HCT116 (cell line): ENCODE results near the gene NFKBIZ. TPM values are rescaled to one million over a fixed set of nuclear protein-coding genes. Genes with fewer than 3 reads are reported as not detected.

Experiments
- ATAC-seq: fragments of 200-7000 bp; cut with Tn5 transposase; 2 replicates; pipeline ENCODE4 v1.9.1; 2020; ENCODE audit warnings: mild to moderate bottlenecking, moderate library complexity
- BruUV-seq: library from RNA; stranded (reverse); fragments of 400-500 nt; replicated peaks from 2 replicates; lab custom pipeline; 2021; lab: Mats Ljungman, UMichigan
- CTCF ChIA-PET: fragments of 300-600 bp; sonication (Branson Sonifier 250); formaldehyde crosslinking; loops from one replicate; lab custom pipeline; 2021; ENCODE audit warnings: antibody characterized with exemption; lab: Charles Lee
- POLR2A ChIA-PET: fragments of 300-600, 350-600 bp; sonication (Branson Sonifier 250); formaldehyde crosslinking; loops from one replicate; lab custom pipeline; 2021; ENCODE audit warnings: antibody characterized with exemption; lab: Charles Lee
- RAD21 ChIA-PET, 2 experiments: fragments of 300-600 bp; sonication (Branson Sonifier 250); formaldehyde crosslinking; loops; one replicate each; lab custom pipeline; 2023; ENCODE audit warnings: low total read pairs in 2 of 2; ENCODE audit not compliant: uncharacterized antibody in 2 of 2, unreplicated experiment in 2 of 2, low non-redundant PET in 1 of 2; lab: Charles Lee
- DNase-seq: peaks from one replicate; pipeline ENCODE4 v3.0.0-alpha.2; 2010; ENCODE audit warnings: low read depth, low spot score
- H2AFZ ChIP-seq: fragments of 200-600 bp; shearing (Covaris generic), sonication (generic); 2 replicates; pipeline ENCODE4 v1.6.1; 2017; ENCODE audit warnings: low read depth, mixed run types, mixed read lengths, antibody characterized with exemption, low read length; ENCODE audit not compliant: poor library complexity, severe bottlenecking
- H3K27ac ChIP-seq: 2 replicates; pipeline ENCODE4 v1.5.1; 2012; ENCODE audit warnings: low read depth, low read length
- H3K27me3 ChIP-seq: fragments of 200-600 bp; sonication (generic); 2 replicates; pipeline ENCODE4 v1.6.1; 2016; ENCODE audit warnings: mixed run types, low read length, mixed read lengths; ENCODE audit not compliant: insufficient read depth
- H3K36me3 ChIP-seq, 2 experiments: fragments of 200-500 bp in 1 of 2; fragments of 200-600 bp in 1 of 2; sonication (Bioruptor generic) in 1 of 2; sonication (generic) in 1 of 2; 2 replicates each; pipeline versions ENCODE4 v1.5.1 to v1.6.1; 2014 to 2016; ENCODE audit warnings: low read length in 2 of 2, inconsistent platforms in 1 of 2, mixed read lengths in 1 of 2, mixed run types in 1 of 2; ENCODE audit not compliant: insufficient read depth in 2 of 2, control insufficient read depth in 1 of 2
- H3K4me1 ChIP-seq, 2 experiments: fragments of 200-600 bp in 1 of 2; sonication (generic) in 1 of 2; 2 replicates each; pipeline versions ENCODE4 v1.5.1 to v1.6.1; 2012 to 2017; ENCODE audit warnings: low read length in 2 of 2, inconsistent platforms in 1 of 2, mild to moderate bottlenecking in 1 of 2, mixed read lengths in 1 of 2, mixed run types in 1 of 2, moderate library complexity in 1 of 2; ENCODE audit not compliant: insufficient read depth in 2 of 2, control insufficient read depth in 1 of 2
- H3K4me2 ChIP-seq: fragments of 200-600 bp; sonication (generic); 2 replicates; pipeline ENCODE4 v1.6.1; 2017; ENCODE audit warnings: mixed run types, low read length, mixed read lengths
- H3K4me3 ChIP-seq, 2 experiments: fragments of 200-600 bp in 1 of 2; sonication (generic) in 1 of 2; replicated peaks in 1 of 2; 2 replicates each; pipeline ENCODE4 v1.5.1; 2011 to 2016; ENCODE audit warnings: low read length in 2 of 2, control low read depth in 1 of 2, low read depth in 1 of 2, mild to moderate bottlenecking in 1 of 2, mixed read lengths in 1 of 2, mixed run types in 1 of 2
- H3K79me2 ChIP-seq: fragments of 200-600 bp; sonication (generic); 2 replicates; pipeline ENCODE4 v1.6.1; 2017; ENCODE audit warnings: mild to moderate bottlenecking, mixed run types, low read length, moderate library complexity, mixed read lengths; ENCODE audit not compliant: insufficient read depth
- H3K9ac ChIP-seq: fragments of 200-600 bp; sonication (generic); 2 replicates; pipeline ENCODE4 v1.6.1; 2016; ENCODE audit warnings: low read length, mixed read lengths
- H3K9me2 ChIP-seq: fragments of 200-600 bp; sonication (generic), shearing (Covaris generic); 2 replicates; pipeline ENCODE4 v1.6.1; 2017; ENCODE audit warnings: mixed run types, mild to moderate bottlenecking, moderate library complexity; ENCODE audit not compliant: insufficient read depth
- H3K9me3 ChIP-seq, 2 experiments: fragments of 200-500 bp in 1 of 2; fragments of 200-600 bp in 1 of 2; sonication (Bioruptor generic) in 1 of 2; sonication (generic) in 1 of 2; 2 replicates each; pipeline ENCODE4 v1.6.1; 2014 to 2017; ENCODE audit warnings: low read length in 2 of 2, mixed read lengths in 2 of 2, inconsistent platforms in 1 of 2, low read depth in 1 of 2, mild to moderate bottlenecking in 1 of 2, mixed run types in 1 of 2, moderate library complexity in 1 of 2; ENCODE audit not compliant: control insufficient read depth in 1 of 2, insufficient read depth in 1 of 2
- H4K20me1 ChIP-seq: fragments of 200-600 bp; sonication (generic), shearing (Covaris generic); 2 replicates; pipeline ENCODE4 v1.6.1; 2017; ENCODE audit warnings: mixed run types, mild to moderate bottlenecking, moderate library complexity; ENCODE audit not compliant: insufficient read depth
- CBX3 ChIP-seq: IDR thresholded peaks from 2 replicates; pipeline ENCODE4 v1.6.1; 2012; ENCODE audit warnings: low read depth
- CEBPB ChIP-seq: IDR thresholded peaks from 2 replicates; pipeline ENCODE4 v1.6.1; 2012; ENCODE audit warnings: low read depth
- CTCF ChIP-seq, 3 experiments: fragments of 200-600 bp in 1 of 3; sonication (generic) in 1 of 3; IDR thresholded peaks in 2 of 3; conservative IDR thresholded peaks in 1 of 3; 2 replicates each; pipeline ENCODE4 v1.5.1; 2012 to 2017; ENCODE audit warnings: low read depth in 2 of 3, low read length in 2 of 3, antibody characterized with exemption in 1 of 3, borderline replicate concordance in 1 of 3, control low read depth in 1 of 3, mild to moderate bottlenecking in 1 of 3, mixed read lengths in 1 of 3, mixed run types in 1 of 3, moderate library complexity in 1 of 3; ENCODE audit not compliant: insufficient read depth in 1 of 3
- EGR1 ChIP-seq: IDR thresholded peaks from 2 replicates; pipeline ENCODE4 v1.6.1; 2012; ENCODE audit warnings: low read depth
- EZH2 ChIP-seq: fragments of 200-600 bp; sonication (generic); IDR thresholded peaks from 2 replicates; pipeline ENCODE4 v1.6.1; 2017; ENCODE audit warnings: antibody characterized with exemption, mixed run types
- EZH2phosphoT487 ChIP-seq: fragments of 200-600 bp; IDR thresholded peaks from 2 replicates; pipeline ENCODE4 v1.6.1; 2018; ENCODE audit warnings: antibody characterized with exemption, borderline replicate concordance
- FOSL1 ChIP-seq: IDR thresholded peaks from 2 replicates; pipeline ENCODE4 v1.6.1; 2012; ENCODE audit warnings: low read depth
- POLR2A ChIP-seq: IDR thresholded peaks from 2 replicates; pipeline ENCODE4 v1.7.0; 2011; ENCODE audit warnings: borderline replicate concordance; ENCODE audit not compliant: insufficient read depth, insufficient read length; ENCODE audit errors: extremely low read depth
- POLR2AphosphoS5 ChIP-seq: IDR thresholded peaks from 2 replicates; pipeline ENCODE4 v1.6.1; 2011; ENCODE audit warnings: mild to moderate bottlenecking, low read depth, low read length, moderate library complexity
- RAD21 ChIP-seq: IDR thresholded peaks from 2 replicates; pipeline ENCODE4 v1.6.1; 2012; ENCODE audit warnings: low read depth, mild to moderate bottlenecking
- REST ChIP-seq: IDR thresholded peaks from 2 replicates; pipeline ENCODE4 v1.6.1; 2012; ENCODE audit warnings: low read depth
- SP1 ChIP-seq: IDR thresholded peaks from 2 replicates; pipeline ENCODE4 v1.6.1; 2012; ENCODE audit warnings: low read depth
- SRF ChIP-seq: IDR thresholded peaks from 2 replicates; pipeline ENCODE4 v1.6.1; 2012; ENCODE audit warnings: low read depth
- TCF7L2 ChIP-seq: IDR thresholded peaks from 2 replicates; pipeline ENCODE4 v1.7.0; 2011; ENCODE audit warnings: borderline replicate concordance, inconsistent platforms; ENCODE audit not compliant: insufficient read depth, insufficient read length; ENCODE audit errors: extremely low read depth
- ZBTB33 ChIP-seq: IDR thresholded peaks from 2 replicates; pipeline ENCODE4 v1.6.1; 2011; ENCODE audit warnings: mild to moderate bottlenecking, low read length, moderate library complexity; ENCODE audit not compliant: insufficient replicate concordance; ENCODE audit errors: extremely low read depth
- ZFX ChIP-seq: fragments of 450-650 bp; IDR thresholded peaks from 2 replicates; pipeline ENCODE4 v1.6.1; 2017
- ZNF274 ChIP-seq: fragments of 200-500 bp; sonication (Bioruptor generic); IDR thresholded peaks from 2 replicates; pipeline ENCODE4 v1.6.1; 2014; ENCODE audit warnings: mild to moderate bottlenecking, low read depth, low read length, inconsistent platforms
- intact Hi-C: fragments of 100-400 bp; cut with micrococcal nuclease; formaldehyde crosslinking; loops from 2 replicates; pipeline ENCODE4 v1.10.0; 2022
- total RNA-seq: library from RNA; stranded (reverse); gene quantifications from one replicate; pipeline ENCODE4 v1.2.1, GENCODE V29; 2021; ENCODE audit not compliant: unreplicated experiment

The NFKBIZ gene
- total RNA-seq, 1 experiment from 2014 or later: 12.2 TPM

- no peaks in the 10 kb centered on the region for H3K9me3 ChIP-seq
- ChIA-PET POLR2A (no interaction called here), RAD21 (no interaction called here), CTCF (no interaction called here)
- H2AFZ ChIP-seq: no peak overlapping the region
- H3K4me1 ChIP-seq: no peaks in the 10 kb centered on the region
- H4K20me1 ChIP-seq: no peaks in the 10 kb centered on the region
- no peaks in the 10 kb centered on the region for H3K9me2 ChIP-seq
- no peak overlapping the region for H3K4me3 ChIP-seq
- no peaks in the 10 kb centered on the region for H3K79me2 ChIP-seq
- no peak overlapping the region for H3K4me2 ChIP-seq
- BruUV-seq: no TSS peak
- ATAC-seq: no peak
- H3K27ac ChIP-seq: no peak overlapping the region
- TF ChIP-seq EZH2 (no peak), CTCF (IDR thresholded peaks at IDR 0.05 in 2 of 3, conservative IDR thresholded peaks at IDR 0.05 in 1 of 3; ENCODE audit: borderline replicate concordance in 1 of 3, insufficient read depth in 1 of 3, low read depth in 2 of 3, low read length in 2 of 3) (no peak), ZNF274 (no peak), SP1 (no peak), ZBTB33 (no peak), ZFX (no peak), EZH2phosphoT487 (no peak), SRF (no peak), FOSL1 (no peak), TCF7L2 (no peak), POLR2AphosphoS5 (no peak), CBX3 (no peak), RAD21 (no peak), POLR2A (no peak), EGR1 (no peak), CEBPB (no peak), REST (no peak)
- DNase-seq: no peak
- no peaks in the 10 kb centered on the region for H3K27me3 ChIP-seq
- H3K36me3 ChIP-seq: no peaks in the 10 kb centered on the region
- intact Hi-C loops: no loop called here
- H3K9ac ChIP-seq: no peak overlapping the region
Measured at GRCh38 chr3:101896083-101896757, 46.9 kb downstream of the NFKBIZ start.
